ENCODE measurements around the gene SENP8.
"Not testable (repeated sequence)": the region's sequence is repeated elsewhere in the genome, so short reads cannot be mapped to it uniquely, and the experiment has no call there.

DNA sequence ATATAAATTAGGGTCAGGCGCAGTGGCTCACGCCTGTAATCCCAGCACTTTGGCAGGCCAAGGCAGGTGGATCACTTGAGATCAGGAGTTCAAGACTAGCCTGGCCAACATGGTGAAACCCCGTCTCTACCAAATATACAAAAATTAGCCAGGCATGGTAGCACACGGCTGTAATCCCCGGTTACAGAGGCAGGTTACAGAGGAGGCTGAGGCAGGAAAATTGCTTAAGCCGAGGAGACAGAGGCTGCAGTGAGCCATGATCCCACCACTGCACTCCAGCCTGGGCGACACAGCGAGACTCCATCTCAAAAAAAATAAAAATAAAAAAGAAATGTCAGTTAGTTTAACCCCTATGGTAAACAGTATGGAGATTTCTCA lies 46.8 kb upstream of the SENP8 start:
- TF ChIP-seq, protein P1, sequence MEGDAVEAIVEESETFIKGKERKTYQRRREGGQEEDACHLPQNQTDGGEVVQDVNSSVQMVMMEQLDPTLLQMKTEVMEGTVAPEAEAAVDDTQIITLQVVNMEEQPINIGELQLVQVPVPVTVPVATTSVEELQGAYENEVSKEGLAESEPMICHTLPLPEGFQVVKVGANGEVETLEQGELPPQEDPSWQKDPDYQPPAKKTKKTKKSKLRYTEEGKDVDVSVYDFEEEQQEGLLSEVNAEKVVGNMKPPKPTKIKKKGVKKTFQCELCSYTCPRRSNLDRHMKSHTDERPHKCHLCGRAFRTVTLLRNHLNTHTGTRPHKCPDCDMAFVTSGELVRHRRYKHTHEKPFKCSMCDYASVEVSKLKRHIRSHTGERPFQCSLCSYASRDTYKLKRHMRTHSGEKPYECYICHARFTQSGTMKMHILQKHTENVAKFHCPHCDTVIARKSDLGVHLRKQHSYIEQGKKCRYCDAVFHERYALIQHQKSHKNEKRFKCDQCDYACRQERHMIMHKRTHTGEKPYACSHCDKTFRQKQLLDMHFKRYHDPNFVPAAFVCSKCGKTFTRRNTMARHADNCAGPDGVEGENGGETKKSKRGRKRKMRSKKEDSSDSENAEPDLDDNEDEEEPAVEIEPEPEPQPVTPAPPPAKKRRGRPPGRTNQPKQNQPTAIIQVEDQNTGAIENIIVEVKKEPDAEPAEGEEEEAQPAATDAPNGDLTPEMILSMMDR (IDR thresholded peaks at IDR 0.05) = not testable (repeated sequence)
- TF ChIP-seq POLR2A (IDR thresholded peaks at IDR 0.05) = not testable (repeated sequence)
